Hepatocyte (in vitro differentiated cells): ENCODE data around the gene KPNA6. TPM values are rescaled to one million over a fixed set of nuclear protein-coding genes. Genes with fewer than 3 reads are reported as not detected.
"Not testable (repeated sequence)": the region's sequence is repeated elsewhere in the genome, so short reads cannot be mapped to it uniquely, and the experiment has no call there.

Experiments
- DNase-seq: peaks from one replicate; pipeline ENCODE4 v3.0.0-alpha.2; 2016; ENCODE audit warnings: low spot score
- H2AFZ ChIP-seq: fragments of 200-600 bp; sonication (generic); 2 replicates; pipeline ENCODE4 v1.6.0; 2016; ENCODE audit warnings: antibody characterized with exemption, mild to moderate bottlenecking
- H3K27ac ChIP-seq: fragments of 200-600 bp; sonication (generic); 2 replicates; pipeline ENCODE4 v1.5.1; 2016; ENCODE audit warnings: mild to moderate bottlenecking
- H3K27me3 ChIP-seq: fragments of 200-600 bp; sonication (generic); 2 replicates; pipeline ENCODE4 v1.6.1; 2016
- H3K36me3 ChIP-seq: fragments of 200-600 bp; sonication (generic); replicated peaks from 2 replicates; pipeline ENCODE4 v1.5.1; 2016; ENCODE audit warnings: low read depth; ENCODE audit not compliant: insufficient read depth
- H3K4me1 ChIP-seq: fragments of 200-600 bp; sonication (generic); 2 replicates; pipeline ENCODE4 v1.5.1; 2016; ENCODE audit warnings: mild to moderate bottlenecking, moderate library complexity; ENCODE audit not compliant: insufficient read depth
- H3K4me2 ChIP-seq: fragments of 200-600 bp; sonication (generic); 2 replicates; pipeline ENCODE4 v1.6.0; 2016
- H3K4me3 ChIP-seq: fragments of 200-600 bp; sonication (generic); 2 replicates; pipeline ENCODE4 v1.5.1; 2016; ENCODE audit warnings: mild to moderate bottlenecking
- H3K79me2 ChIP-seq: fragments of 200-600 bp; sonication (generic); 2 replicates; pipeline ENCODE4 v1.6.0; 2017; ENCODE audit warnings: mild to moderate bottlenecking
- H3K9me2 ChIP-seq: fragments of 200-600 bp; sonication (generic); replicated peaks from 2 replicates; pipeline ENCODE4 v1.6.0; 2017; ENCODE audit warnings: mild to moderate bottlenecking; ENCODE audit not compliant: insufficient read depth
- H3K9me3 ChIP-seq: fragments of 200-600 bp; sonication (generic); 2 replicates; pipeline ENCODE4 v1.5.1; 2016; ENCODE audit warnings: low read depth, mild to moderate bottlenecking
- H4K20me1 ChIP-seq: fragments of 200-600 bp; sonication (generic); 2 replicates; pipeline ENCODE4 v1.6.0; 2016; ENCODE audit warnings: mild to moderate bottlenecking; ENCODE audit not compliant: insufficient read depth, poor library complexity, severe bottlenecking
- EZH2 ChIP-seq: fragments of 200-600 bp; sonication (generic); IDR thresholded peaks from 2 replicates; pipeline ENCODE4 v1.6.1; 2016; ENCODE audit warnings: antibody characterized with exemption, mild to moderate bottlenecking, borderline replicate concordance
- EZH2phosphoT487 ChIP-seq: fragments of 200-600 bp; sonication (generic); IDR thresholded peaks from one replicate; pipeline ENCODE4 v1.6.1; 2018; ENCODE audit warnings: antibody characterized with exemption, mild to moderate bottlenecking, low read depth, moderate library complexity; ENCODE audit not compliant: unreplicated experiment, severe bottlenecking
- WGBS: methylation state at CpG from one replicate; pipeline ENCODE4 v1.1.6; 2016; ENCODE audit warnings: low lambda C conversion rate; ENCODE audit errors: missing lambda C conversion rate; 5-methylcytosine and 5-hydroxymethylcytosine counted together
- polyA plus RNA-seq: library from polyadenylated mRNA; unstranded; fragments of >200 nt; fragmentation: Nextera tagmentation; extraction: Ambion mirVana; gene quantifications from 2 replicates; pipeline ENCODE4 v1.2.1, GENCODE V29; 2016
- total RNA-seq: library from RNA; depleted of rRNA; stranded (reverse); fragments of >200 nt; gene quantifications from 2 replicates; pipeline ENCODE4 v1.2.3, GENCODE V29; 2014
- TF ChIP-seq, protein P1 (sequence below): fragments of 200-600 bp; sonication (generic); IDR thresholded peaks from 2 replicates; pipeline ENCODE4 v1.5.1; 2016; ENCODE audit warnings: antibody characterized with exemption, mild to moderate bottlenecking; ENCODE audit not compliant: poor library complexity

KPNA6 gene
- total and polyA plus RNA-seq, 2 experiments from 2014 or later, result 30.3 to 48.5 TPM

- Histone ChIP-seq H3K4me2 (peak overlapping the region; percentile 31), H3K9me3 (no peaks in the 10 kb centered on the region), H4K20me1 (no peaks in the 10 kb centered on the region), H3K4me1 (peaks cover 13% of the 10 kb centered on the region), H3K9me2 (no peaks in the 10 kb centered on the region), H3K4me3 (no peak overlapping the region), H3K36me3 (peaks cover 4% of the 10 kb centered on the region), H3K27me3 (no peaks in the 10 kb centered on the region), H3K79me2 (no peaks in the 10 kb centered on the region), H3K27ac (peak overlapping the region; percentile 89), H2AFZ (no peak overlapping the region)
- WGBS, result 61% methylated on average over 1 of the region's 1 CpG
- TF ChIP-seq EZH2, result no peak
- TF ChIP-seq, protein P1, sequence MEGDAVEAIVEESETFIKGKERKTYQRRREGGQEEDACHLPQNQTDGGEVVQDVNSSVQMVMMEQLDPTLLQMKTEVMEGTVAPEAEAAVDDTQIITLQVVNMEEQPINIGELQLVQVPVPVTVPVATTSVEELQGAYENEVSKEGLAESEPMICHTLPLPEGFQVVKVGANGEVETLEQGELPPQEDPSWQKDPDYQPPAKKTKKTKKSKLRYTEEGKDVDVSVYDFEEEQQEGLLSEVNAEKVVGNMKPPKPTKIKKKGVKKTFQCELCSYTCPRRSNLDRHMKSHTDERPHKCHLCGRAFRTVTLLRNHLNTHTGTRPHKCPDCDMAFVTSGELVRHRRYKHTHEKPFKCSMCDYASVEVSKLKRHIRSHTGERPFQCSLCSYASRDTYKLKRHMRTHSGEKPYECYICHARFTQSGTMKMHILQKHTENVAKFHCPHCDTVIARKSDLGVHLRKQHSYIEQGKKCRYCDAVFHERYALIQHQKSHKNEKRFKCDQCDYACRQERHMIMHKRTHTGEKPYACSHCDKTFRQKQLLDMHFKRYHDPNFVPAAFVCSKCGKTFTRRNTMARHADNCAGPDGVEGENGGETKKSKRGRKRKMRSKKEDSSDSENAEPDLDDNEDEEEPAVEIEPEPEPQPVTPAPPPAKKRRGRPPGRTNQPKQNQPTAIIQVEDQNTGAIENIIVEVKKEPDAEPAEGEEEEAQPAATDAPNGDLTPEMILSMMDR, result peak; percentile 58
- no peak for TF ChIP-seq EZH2phosphoT487
- peak; percentile 60 for DNase-seq
These were observed 44.6 kb upstream of the KPNA6 start for GRCh38 chr1:32063261-32063681.

DNA sequence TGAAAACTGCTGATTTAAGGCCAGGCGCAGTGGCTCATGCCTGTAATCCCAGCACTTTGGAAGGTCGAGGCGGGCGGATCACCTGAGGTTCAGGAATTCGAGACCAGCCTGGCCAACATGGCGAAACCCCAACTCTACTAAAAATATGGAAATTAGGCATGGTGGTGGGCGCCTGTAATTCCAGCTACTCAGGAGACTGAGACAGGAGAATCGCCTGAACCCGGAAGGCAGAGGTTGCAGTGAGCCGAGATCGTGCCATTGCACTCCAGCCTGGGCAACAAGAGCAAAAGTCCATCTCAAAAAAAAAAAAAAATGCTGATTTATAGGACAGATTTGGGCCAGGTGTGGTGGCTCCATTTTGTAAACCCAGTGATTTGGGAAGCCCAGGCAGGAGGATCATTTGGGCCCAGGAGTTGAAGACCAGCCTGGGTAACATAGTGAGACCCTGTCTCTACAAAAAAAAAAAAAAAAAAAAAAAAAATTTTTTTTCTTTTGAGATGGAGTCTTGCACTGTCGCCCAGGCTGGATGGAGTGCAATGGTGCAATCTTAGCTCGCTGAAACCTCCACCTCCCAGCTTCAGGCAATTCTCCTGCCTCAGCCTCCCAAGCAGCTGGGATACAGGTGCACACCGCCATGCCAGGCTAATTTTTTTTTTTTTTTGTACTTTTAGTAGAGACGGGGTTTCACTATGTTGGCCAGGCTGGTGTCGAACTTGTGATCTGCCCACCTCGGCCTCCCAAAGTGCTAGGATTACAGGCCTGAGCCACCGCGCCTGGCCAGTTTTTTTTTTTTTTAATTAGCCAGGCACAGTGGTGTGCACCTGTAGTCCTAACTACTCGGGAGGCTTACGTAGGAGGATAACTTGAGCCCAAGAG, 42.0 kb upstream of the KPNA6 start:
- H3K9me3 ChIP-seq, H3K36me3 ChIP-seq, H3K27me3 ChIP-seq, H4K20me1 ChIP-seq, H3K4me3 ChIP-seq, H3K79me2 ChIP-seq, DNase-seq, H2AFZ ChIP-seq, H3K27ac ChIP-seq, H3K9me2 ChIP-seq, H3K4me2 ChIP-seq: not testable (repeated sequence)
- H3K4me1 ChIP-seq, result peaks cover 13% of the 10 kb centered on the region
- 86% methylated on average over 21 of the region's 21 CpGs for WGBS

- no peak overlapping the region for H2AFZ ChIP-seq
- H3K9me3 ChIP-seq, result no peaks in the 10 kb centered on the region
- H3K4me3 ChIP-seq, result no peak overlapping the region
- H3K27ac ChIP-seq, result no peak overlapping the region
- no peaks in the 10 kb centered on the region for H4K20me1 ChIP-seq
- H3K4me1 ChIP-seq, result peaks cover 13% of the 10 kb centered on the region
- H3K9me2 ChIP-seq, result no peaks in the 10 kb centered on the region
- WGBS, result 60% methylated on average over 4 of the region's 4 CpGs
- H3K79me2 ChIP-seq, result no peaks in the 10 kb centered on the region
- no peak overlapping the region for H3K4me2 ChIP-seq
- DNase-seq, result no peak
- no peaks in the 10 kb centered on the region for H3K27me3 ChIP-seq
- TF ChIP-seq EZH2phosphoT487, result no peak
- TF ChIP-seq EZH2, result no peak
- TF ChIP-seq, protein P1, result no peak
- H3K36me3 ChIP-seq, result no peaks in the 10 kb centered on the region
These were observed 41.4 kb upstream of the KPNA6 start for GRCh38 chr1:32066489-32066873.

GRCh38 chr1:32068957-32069588, 38.8 kb upstream of the KPNA6 start:
- Histone ChIP-seq H3K9me2 (no peaks in the 10 kb centered on the region), H3K4me1 (peaks cover 4% of the 10 kb centered on the region), H3K4me3 (no peak overlapping the region), H3K36me3 (no peaks in the 10 kb centered on the region), H3K4me2 (no peak overlapping the region), H3K79me2 (peaks cover 6% of the 10 kb centered on the region), H2AFZ (no peak overlapping the region), H4K20me1 (no peaks in the 10 kb centered on the region), H3K9me3 (no peaks in the 10 kb centered on the region), H3K27me3 (no peaks in the 10 kb centered on the region), H3K27ac (no peak overlapping the region)
- WGBS, result 87% methylated on average over 5 of the region's 5 CpGs
- no peak for DNase-seq
- TF ChIP-seq, protein P1, result no peak
- TF ChIP-seq EZH2phosphoT487, result no peak
- TF ChIP-seq EZH2, result no peak
